ENCODE results near the gene SURF2. TPM values are rescaled to one million over a fixed set of nuclear protein-coding genes. Genes with fewer than 3 reads are reported as not detected.

SURF2 gene
- polyA plus RNA-seq, 1 of the 3 experiments (the other 2 are of a cell fraction): 46.8 TPM

DNA sequence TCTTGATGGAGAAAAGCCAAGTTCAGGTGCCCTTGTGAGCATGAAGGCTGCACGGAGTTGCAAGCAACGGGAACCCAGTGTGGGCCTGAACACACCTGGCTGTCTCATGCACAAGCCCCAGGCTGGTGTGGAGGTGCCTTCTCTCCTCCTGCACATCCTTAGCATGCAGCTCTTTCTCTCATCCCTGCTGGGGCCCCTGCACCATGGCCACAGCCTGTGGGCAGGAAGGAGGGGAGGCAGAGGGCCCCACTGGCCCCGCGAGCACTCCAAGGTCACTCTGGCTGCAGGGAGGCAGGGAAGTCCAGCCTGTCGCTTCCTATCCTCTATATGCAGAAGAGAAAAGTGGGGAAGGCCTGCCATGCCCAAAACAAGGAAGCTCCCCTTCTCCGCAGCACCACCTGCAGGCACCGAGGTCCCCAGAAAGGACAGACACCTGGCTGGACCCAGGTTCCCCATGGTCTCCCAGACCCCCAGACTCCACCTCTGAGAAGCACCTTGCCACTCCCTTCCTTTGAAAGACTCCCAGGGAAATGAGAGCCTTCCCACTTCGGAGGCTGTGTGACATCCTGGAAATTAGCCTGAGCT, 38.4 kb downstream of the SURF2 start:
- TF ChIP-seq NRF1 (IDR thresholded peaks at IDR 0.05; ENCODE audit: low read depth, low read length) (no peak), MAX (IDR thresholded peaks at IDR 0.05; ENCODE audit: low read depth) (no peak), FOSL2 (IDR thresholded peaks at IDR 0.05; ENCODE audit: borderline replicate concordance, low read depth) (no peak), NFIC (IDR thresholded peaks at IDR 0.05; ENCODE audit: borderline replicate concordance) (no peak), RFX5 (IDR thresholded peaks at IDR 0.05; ENCODE audit: low read length) (no peak), MXI1 (IDR thresholded peaks at IDR 0.05; ENCODE audit: low read depth, low read length) (no peak), TEAD4 (IDR thresholded peaks at IDR 0.05; ENCODE audit: borderline replicate concordance, insufficient read depth) (no peak), SMC3 (IDR thresholded peaks at IDR 0.05; ENCODE audit: low read depth, low read length) (no peak)
- TF ChIP-seq, protein P1, sequence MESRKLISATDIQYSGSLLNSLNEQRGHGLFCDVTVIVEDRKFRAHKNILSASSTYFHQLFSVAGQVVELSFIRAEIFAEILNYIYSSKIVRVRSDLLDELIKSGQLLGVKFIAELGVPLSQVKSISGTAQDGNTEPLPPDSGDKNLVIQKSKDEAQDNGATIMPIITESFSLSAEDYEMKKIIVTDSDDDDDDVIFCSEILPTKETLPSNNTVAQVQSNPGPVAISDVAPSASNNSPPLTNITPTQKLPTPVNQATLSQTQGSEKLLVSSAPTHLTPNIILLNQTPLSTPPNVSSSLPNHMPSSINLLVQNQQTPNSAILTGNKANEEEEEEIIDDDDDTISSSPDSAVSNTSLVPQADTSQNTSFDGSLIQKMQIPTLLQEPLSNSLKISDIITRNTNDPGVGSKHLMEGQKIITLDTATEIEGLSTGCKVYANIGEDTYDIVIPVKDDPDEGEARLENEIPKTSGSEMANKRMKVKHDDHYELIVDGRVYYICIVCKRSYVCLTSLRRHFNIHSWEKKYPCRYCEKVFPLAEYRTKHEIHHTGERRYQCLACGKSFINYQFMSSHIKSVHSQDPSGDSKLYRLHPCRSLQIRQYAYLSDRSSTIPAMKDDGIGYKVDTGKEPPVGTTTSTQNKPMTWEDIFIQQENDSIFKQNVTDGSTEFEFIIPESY (IDR thresholded peaks at IDR 0.05; ENCODE audit: borderline replicate concordance, low read depth): no peak
- TF ChIP-seq, protein P2, sequence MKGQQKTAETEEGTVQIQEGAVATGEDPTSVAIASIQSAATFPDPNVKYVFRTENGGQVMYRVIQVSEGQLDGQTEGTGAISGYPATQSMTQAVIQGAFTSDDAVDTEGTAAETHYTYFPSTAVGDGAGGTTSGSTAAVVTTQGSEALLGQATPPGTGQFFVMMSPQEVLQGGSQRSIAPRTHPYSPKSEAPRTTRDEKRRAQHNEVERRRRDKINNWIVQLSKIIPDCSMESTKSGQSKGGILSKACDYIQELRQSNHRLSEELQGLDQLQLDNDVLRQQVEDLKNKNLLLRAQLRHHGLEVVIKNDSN (IDR thresholded peaks at IDR 0.05; ENCODE audit: borderline replicate concordance, low read depth): no peak
- TF ChIP-seq, protein P3, sequence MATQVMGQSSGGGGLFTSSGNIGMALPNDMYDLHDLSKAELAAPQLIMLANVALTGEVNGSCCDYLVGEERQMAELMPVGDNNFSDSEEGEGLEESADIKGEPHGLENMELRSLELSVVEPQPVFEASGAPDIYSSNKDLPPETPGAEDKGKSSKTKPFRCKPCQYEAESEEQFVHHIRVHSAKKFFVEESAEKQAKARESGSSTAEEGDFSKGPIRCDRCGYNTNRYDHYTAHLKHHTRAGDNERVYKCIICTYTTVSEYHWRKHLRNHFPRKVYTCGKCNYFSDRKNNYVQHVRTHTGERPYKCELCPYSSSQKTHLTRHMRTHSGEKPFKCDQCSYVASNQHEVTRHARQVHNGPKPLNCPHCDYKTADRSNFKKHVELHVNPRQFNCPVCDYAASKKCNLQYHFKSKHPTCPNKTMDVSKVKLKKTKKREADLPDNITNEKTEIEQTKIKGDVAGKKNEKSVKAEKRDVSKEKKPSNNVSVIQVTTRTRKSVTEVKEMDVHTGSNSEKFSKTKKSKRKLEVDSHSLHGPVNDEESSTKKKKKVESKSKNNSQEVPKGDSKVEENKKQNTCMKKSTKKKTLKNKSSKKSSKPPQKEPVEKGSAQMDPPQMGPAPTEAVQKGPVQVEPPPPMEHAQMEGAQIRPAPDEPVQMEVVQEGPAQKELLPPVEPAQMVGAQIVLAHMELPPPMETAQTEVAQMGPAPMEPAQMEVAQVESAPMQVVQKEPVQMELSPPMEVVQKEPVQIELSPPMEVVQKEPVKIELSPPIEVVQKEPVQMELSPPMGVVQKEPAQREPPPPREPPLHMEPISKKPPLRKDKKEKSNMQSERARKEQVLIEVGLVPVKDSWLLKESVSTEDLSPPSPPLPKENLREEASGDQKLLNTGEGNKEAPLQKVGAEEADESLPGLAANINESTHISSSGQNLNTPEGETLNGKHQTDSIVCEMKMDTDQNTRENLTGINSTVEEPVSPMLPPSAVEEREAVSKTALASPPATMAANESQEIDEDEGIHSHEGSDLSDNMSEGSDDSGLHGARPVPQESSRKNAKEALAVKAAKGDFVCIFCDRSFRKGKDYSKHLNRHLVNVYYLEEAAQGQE (IDR thresholded peaks at IDR 0.05; ENCODE audit: low read depth, low read length): no peak
- TF ChIP-seq, protein P4, sequence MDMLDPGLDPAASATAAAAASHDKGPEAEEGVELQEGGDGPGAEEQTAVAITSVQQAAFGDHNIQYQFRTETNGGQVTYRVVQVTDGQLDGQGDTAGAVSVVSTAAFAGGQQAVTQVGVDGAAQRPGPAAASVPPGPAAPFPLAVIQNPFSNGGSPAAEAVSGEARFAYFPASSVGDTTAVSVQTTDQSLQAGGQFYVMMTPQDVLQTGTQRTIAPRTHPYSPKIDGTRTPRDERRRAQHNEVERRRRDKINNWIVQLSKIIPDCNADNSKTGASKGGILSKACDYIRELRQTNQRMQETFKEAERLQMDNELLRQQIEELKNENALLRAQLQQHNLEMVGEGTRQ (IDR thresholded peaks at IDR 0.05; ENCODE audit: borderline replicate concordance, low read depth, low read length): no peak
- ChIA-PET POLR2A (no interaction called here), CTCF (no interaction called here)
- Histone ChIP-seq H3K27ac (ENCODE audit: low read depth in 2 of 2, low read length in 1 of 2) (no peak overlapping the region), H3K4me3 (ENCODE audit: low read depth in 2 of 2, low read length in 1 of 2) (no peak overlapping the region), H3K9me3 (no peaks in the 10 kb centered on the region), H3K4me2 (no peak overlapping the region), H3K4me1 (ENCODE audit: control insufficient read depth in 1 of 2, insufficient read depth in 2 of 2, low read depth in 1 of 2, low read length in 1 of 2) (no peaks in the 10 kb centered on the region), H3K9ac (no peak overlapping the region), H3K36me3 (replicated peaks in 1 of 2; ENCODE audit: control insufficient read depth in 1 of 2, insufficient read depth in 2 of 2, low read length in 1 of 2) (no peaks in the 10 kb centered on the region), H2AFZ (ENCODE audit: low read depth) (no peak overlapping the region), H4K20me1 (ENCODE audit: insufficient read depth) (no peaks in the 10 kb centered on the region), H3K27me3 (ENCODE audit: insufficient read depth) (no peaks in the 10 kb centered on the region), H3K9me2 (no peaks in the 10 kb centered on the region), H3K79me2 (ENCODE audit: insufficient read depth) (no peaks in the 10 kb centered on the region), H3F3A (replicated peaks; ENCODE audit: insufficient read depth) (no peaks in the 10 kb centered on the region)
- DNase-seq: no peak
- 57% methylated on average over 5 of the region's 8 CpGs for WGBS (ENCODE audit: low lambda C conversion rate)
